Inferior parietal cortex (tissue), 1 donor: ENCODE results near the gene ITGA7.

ENCODE experiments used
- DNase-seq: peaks from one replicate; pipeline ENCODE4 v3.0.0-alpha.2; 2016; ENCODE audit errors: extremely low spot score

The ITGA7 gene

GRCh38 chr12:55700255-55701018 lies 7.3 kb downstream of the ITGA7 start:
- no peak for DNase-seq

- no peak for DNase-seq
These were observed 8.1 kb downstream of the ITGA7 start for GRCh38 chr12:55699471-55700055.

- DNase-seq, result no peak
These were observed 8.7 kb downstream of the ITGA7 start for GRCh38 chr12:55698965-55699364.

GRCh38 chr12:55698241-55698955 lies 9.3 kb downstream of the ITGA7 start:
- DNase-seq, result no peak

GRCh38 chr12:55697686-55698085 lies 10.0 kb downstream of the ITGA7 start:
- no peak for DNase-seq

- no peak for DNase-seq
These were observed 10.8 kb downstream of the ITGA7 start for GRCh38 chr12:55696796-55697462.

- no peak for DNase-seq
These were observed 11.6 kb downstream of the ITGA7 start for GRCh38 chr12:55696141-55696540.

- DNase-seq, result no peak
These were observed 12.4 kb downstream of the ITGA7 start for GRCh38 chr12:55695349-55695748.

- DNase-seq, result no peak
These were observed 13.1 kb downstream of the ITGA7 start for GRCh38 chr12:55694651-55695050.

- DNase-seq, result no peak
These were observed 13.6 kb downstream of the ITGA7 start for GRCh38 chr12:55694188-55694515.

- DNase-seq, result no peak
These were observed 14.1 kb downstream of the ITGA7 start for GRCh38 chr12:55693323-55694187.

GRCh38 chr12:55692631-55693322 lies 14.9 kb downstream of the ITGA7 start:
- DNase-seq, result no peak

GRCh38 chr12:55688716-55689655 lies 18.7 kb downstream of the ITGA7 start:
- DNase-seq, result no peak

- DNase-seq, result no peak
These were observed 20.0 kb downstream of the ITGA7 start for GRCh38 chr12:55687746-55688145.

GRCh38 chr12:55686366-55687010 lies 21.2 kb downstream of the ITGA7 start:
- DNase-seq, result no peak

- no peak for DNase-seq
These were observed 22.0 kb downstream of the ITGA7 start for GRCh38 chr12:55685671-55686070.

GRCh38 chr12:55684761-55685370 lies 22.8 kb downstream of the ITGA7 start:
- no peak for DNase-seq

- DNase-seq, result no peak
These were observed 24.0 kb downstream of the ITGA7 start for GRCh38 chr12:55683676-55684075.
